HCT116 (cell line): ENCODE data around the gene DHRS7B. TPM values are rescaled to one million over a fixed set of nuclear protein-coding genes. Genes with fewer than 3 reads are reported as not detected.

ENCODE experiments used
- ATAC-seq: fragments of 200-7000 bp; cut with Tn5 transposase; 2 replicates; pipeline ENCODE4 v1.9.1; 2020; ENCODE audit warnings: mild to moderate bottlenecking, moderate library complexity
- BruUV-seq: library from RNA; stranded (reverse); fragments of 400-500 nt; replicated peaks from 2 replicates; lab custom pipeline; 2021; lab: Mats Ljungman, UMichigan
- CTCF ChIA-PET: fragments of 300-600 bp; sonication (Branson Sonifier 250); formaldehyde crosslinking; loops from one replicate; lab custom pipeline; 2021; ENCODE audit warnings: antibody characterized with exemption; lab: Charles Lee
- POLR2A ChIA-PET: fragments of 300-600, 350-600 bp; sonication (Branson Sonifier 250); formaldehyde crosslinking; loops from one replicate; lab custom pipeline; 2021; ENCODE audit warnings: antibody characterized with exemption; lab: Charles Lee
- RAD21 ChIA-PET, 2 experiments: fragments of 300-600 bp; sonication (Branson Sonifier 250); formaldehyde crosslinking; loops; one replicate each; lab custom pipeline; 2023; ENCODE audit warnings: low total read pairs in 2 of 2; ENCODE audit not compliant: uncharacterized antibody in 2 of 2, unreplicated experiment in 2 of 2, low non-redundant PET in 1 of 2; lab: Charles Lee
- DNase-seq: peaks from one replicate; pipeline ENCODE4 v3.0.0-alpha.2; 2010; ENCODE audit warnings: low read depth, low spot score
- H2AFZ ChIP-seq: fragments of 200-600 bp; shearing (Covaris generic), sonication (generic); 2 replicates; pipeline ENCODE4 v1.6.1; 2017; ENCODE audit warnings: low read depth, mixed run types, mixed read lengths, antibody characterized with exemption, low read length; ENCODE audit not compliant: poor library complexity, severe bottlenecking
- H3K27ac ChIP-seq: 2 replicates; pipeline ENCODE4 v1.5.1; 2012; ENCODE audit warnings: low read depth, low read length
- H3K27me3 ChIP-seq: fragments of 200-600 bp; sonication (generic); 2 replicates; pipeline ENCODE4 v1.6.1; 2016; ENCODE audit warnings: mixed run types, low read length, mixed read lengths; ENCODE audit not compliant: insufficient read depth
- H3K36me3 ChIP-seq, 2 experiments: fragments of 200-500 bp in 1 of 2; fragments of 200-600 bp in 1 of 2; sonication (Bioruptor generic) in 1 of 2; sonication (generic) in 1 of 2; 2 replicates each; pipeline versions ENCODE4 v1.5.1 to v1.6.1; 2014 to 2016; ENCODE audit warnings: low read length in 2 of 2, inconsistent platforms in 1 of 2, mixed read lengths in 1 of 2, mixed run types in 1 of 2; ENCODE audit not compliant: insufficient read depth in 2 of 2, control insufficient read depth in 1 of 2
- H3K4me1 ChIP-seq, 2 experiments: fragments of 200-600 bp in 1 of 2; sonication (generic) in 1 of 2; 2 replicates each; pipeline versions ENCODE4 v1.5.1 to v1.6.1; 2012 to 2017; ENCODE audit warnings: low read length in 2 of 2, inconsistent platforms in 1 of 2, mild to moderate bottlenecking in 1 of 2, mixed read lengths in 1 of 2, mixed run types in 1 of 2, moderate library complexity in 1 of 2; ENCODE audit not compliant: insufficient read depth in 2 of 2, control insufficient read depth in 1 of 2
- H3K4me2 ChIP-seq: fragments of 200-600 bp; sonication (generic); 2 replicates; pipeline ENCODE4 v1.6.1; 2017; ENCODE audit warnings: mixed run types, low read length, mixed read lengths
- H3K4me3 ChIP-seq, 2 experiments: fragments of 200-600 bp in 1 of 2; sonication (generic) in 1 of 2; replicated peaks in 1 of 2; 2 replicates each; pipeline ENCODE4 v1.5.1; 2011 to 2016; ENCODE audit warnings: low read length in 2 of 2, control low read depth in 1 of 2, low read depth in 1 of 2, mild to moderate bottlenecking in 1 of 2, mixed read lengths in 1 of 2, mixed run types in 1 of 2
- H3K79me2 ChIP-seq: fragments of 200-600 bp; sonication (generic); 2 replicates; pipeline ENCODE4 v1.6.1; 2017; ENCODE audit warnings: mild to moderate bottlenecking, mixed run types, low read length, moderate library complexity, mixed read lengths; ENCODE audit not compliant: insufficient read depth
- H3K9ac ChIP-seq: fragments of 200-600 bp; sonication (generic); 2 replicates; pipeline ENCODE4 v1.6.1; 2016; ENCODE audit warnings: low read length, mixed read lengths
- H3K9me2 ChIP-seq: fragments of 200-600 bp; sonication (generic), shearing (Covaris generic); 2 replicates; pipeline ENCODE4 v1.6.1; 2017; ENCODE audit warnings: mixed run types, mild to moderate bottlenecking, moderate library complexity; ENCODE audit not compliant: insufficient read depth
- H3K9me3 ChIP-seq, 2 experiments: fragments of 200-500 bp in 1 of 2; fragments of 200-600 bp in 1 of 2; sonication (Bioruptor generic) in 1 of 2; sonication (generic) in 1 of 2; 2 replicates each; pipeline ENCODE4 v1.6.1; 2014 to 2017; ENCODE audit warnings: low read length in 2 of 2, mixed read lengths in 2 of 2, inconsistent platforms in 1 of 2, low read depth in 1 of 2, mild to moderate bottlenecking in 1 of 2, mixed run types in 1 of 2, moderate library complexity in 1 of 2; ENCODE audit not compliant: control insufficient read depth in 1 of 2, insufficient read depth in 1 of 2
- H4K20me1 ChIP-seq: fragments of 200-600 bp; sonication (generic), shearing (Covaris generic); 2 replicates; pipeline ENCODE4 v1.6.1; 2017; ENCODE audit warnings: mixed run types, mild to moderate bottlenecking, moderate library complexity; ENCODE audit not compliant: insufficient read depth
- EGR1 ChIP-seq: IDR thresholded peaks from 2 replicates; pipeline ENCODE4 v1.6.1; 2012; ENCODE audit warnings: low read depth
- EZH2phosphoT487 ChIP-seq: fragments of 200-600 bp; IDR thresholded peaks from 2 replicates; pipeline ENCODE4 v1.6.1; 2018; ENCODE audit warnings: antibody characterized with exemption, borderline replicate concordance
- POLR2AphosphoS5 ChIP-seq: IDR thresholded peaks from 2 replicates; pipeline ENCODE4 v1.6.1; 2011; ENCODE audit warnings: mild to moderate bottlenecking, low read depth, low read length, moderate library complexity
- TCF7L2 ChIP-seq: IDR thresholded peaks from 2 replicates; pipeline ENCODE4 v1.7.0; 2011; ENCODE audit warnings: borderline replicate concordance, inconsistent platforms; ENCODE audit not compliant: insufficient read depth, insufficient read length; ENCODE audit errors: extremely low read depth
- intact Hi-C: fragments of 100-400 bp; cut with micrococcal nuclease; formaldehyde crosslinking; loops from 2 replicates; pipeline ENCODE4 v1.10.0; 2022
- total RNA-seq: library from RNA; stranded (reverse); gene quantifications from one replicate; pipeline ENCODE4 v1.2.1, GENCODE V29; 2021; ENCODE audit not compliant: unreplicated experiment
- TF ChIP-seq, protein P1 (sequence below): IDR thresholded peaks from 2 replicates; pipeline ENCODE4 v1.6.1; 2011; ENCODE audit warnings: mild to moderate bottlenecking, low read length, moderate library complexity; ENCODE audit not compliant: insufficient replicate concordance; ENCODE audit errors: extremely low read depth
- TF ChIP-seq, protein P2 (sequence below): IDR thresholded peaks from 2 replicates; pipeline ENCODE4 v1.6.1; 2012

Gene DHRS7B
- total RNA-seq, 1 experiment from 2014 or later: 19.6 TPM

DNA sequence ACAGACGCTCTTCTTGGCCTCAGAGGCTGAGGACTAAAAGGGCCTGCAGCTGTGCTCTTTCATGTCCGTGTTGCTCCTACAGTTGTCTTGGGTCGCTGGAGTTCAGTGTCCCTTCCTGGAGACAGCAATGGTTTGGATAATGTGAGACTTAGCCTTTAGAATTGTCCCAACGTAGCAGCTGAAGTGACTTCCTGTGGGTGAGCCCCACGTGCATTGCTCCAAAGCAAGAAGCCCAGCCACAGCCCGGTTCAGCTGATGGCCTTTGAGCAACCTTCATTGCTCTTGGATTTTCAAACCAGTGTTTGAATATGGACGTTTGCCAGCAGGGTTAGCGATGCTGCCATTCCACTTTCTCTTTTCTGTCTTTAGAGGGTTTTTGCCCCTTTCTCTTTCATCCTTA, 67.5 kb downstream of the DHRS7B start:
- POLR2A ChIA-PET: interaction anchor here (0.5 kb wide), 1 partner anchor 21 kb away, joined by 3 read pairs; no protein-coding TSS in a partner anchor
- TF ChIP-seq, protein P1, sequence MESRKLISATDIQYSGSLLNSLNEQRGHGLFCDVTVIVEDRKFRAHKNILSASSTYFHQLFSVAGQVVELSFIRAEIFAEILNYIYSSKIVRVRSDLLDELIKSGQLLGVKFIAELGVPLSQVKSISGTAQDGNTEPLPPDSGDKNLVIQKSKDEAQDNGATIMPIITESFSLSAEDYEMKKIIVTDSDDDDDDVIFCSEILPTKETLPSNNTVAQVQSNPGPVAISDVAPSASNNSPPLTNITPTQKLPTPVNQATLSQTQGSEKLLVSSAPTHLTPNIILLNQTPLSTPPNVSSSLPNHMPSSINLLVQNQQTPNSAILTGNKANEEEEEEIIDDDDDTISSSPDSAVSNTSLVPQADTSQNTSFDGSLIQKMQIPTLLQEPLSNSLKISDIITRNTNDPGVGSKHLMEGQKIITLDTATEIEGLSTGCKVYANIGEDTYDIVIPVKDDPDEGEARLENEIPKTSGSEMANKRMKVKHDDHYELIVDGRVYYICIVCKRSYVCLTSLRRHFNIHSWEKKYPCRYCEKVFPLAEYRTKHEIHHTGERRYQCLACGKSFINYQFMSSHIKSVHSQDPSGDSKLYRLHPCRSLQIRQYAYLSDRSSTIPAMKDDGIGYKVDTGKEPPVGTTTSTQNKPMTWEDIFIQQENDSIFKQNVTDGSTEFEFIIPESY: no peak
- TF ChIP-seq TCF7L2: no peak
- TF ChIP-seq, protein P2, sequence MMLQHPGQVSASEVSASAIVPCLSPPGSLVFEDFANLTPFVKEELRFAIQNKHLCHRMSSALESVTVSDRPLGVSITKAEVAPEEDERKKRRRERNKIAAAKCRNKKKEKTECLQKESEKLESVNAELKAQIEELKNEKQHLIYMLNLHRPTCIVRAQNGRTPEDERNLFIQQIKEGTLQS: no peak
- TF ChIP-seq POLR2AphosphoS5: no peak
- no peak for TF ChIP-seq EGR1
- no peak for TF ChIP-seq EZH2phosphoT487

More for the DNA sequence above, 67.5 kb downstream of the DHRS7B start:
- CTCF ChIA-PET: interaction anchor here (0.9 kb wide), 1 partner anchor 24 kb away, joined by 3 read pairs; no protein-coding TSS in a partner anchor
- RAD21 ChIA-PET: no interaction called here
- Histone ChIP-seq H3K27me3 (no peaks in the 10 kb centered on the region), H3K79me2 (peaks cover 18% of the 10 kb centered on the region), H3K36me3 (peaks cover 2 to 16% of the 10 kb centered on the region in 2 experiments; a peak in 3 of 4 replicates), H3K9me2 (no peaks in the 10 kb centered on the region), H3K4me2 (no peak overlapping the region), H3K4me1 (peaks cover 0 to 6% of the 10 kb centered on the region in 2 experiments; a peak in 1 of 4 replicates), H3K4me3 (no peak overlapping the region), H3K9me3 (no peaks in the 10 kb centered on the region), H2AFZ (no peak overlapping the region), H3K9ac (no peak overlapping the region), H3K27ac (no peak overlapping the region), H4K20me1 (no peaks in the 10 kb centered on the region)
- no TSS peak for BruUV-seq
- intact Hi-C loops: no loop called here
- DNase-seq (no peak), ATAC-seq (no peak)
